ENCODE results near the gene EPM2A.

Gene EPM2A

DNA sequence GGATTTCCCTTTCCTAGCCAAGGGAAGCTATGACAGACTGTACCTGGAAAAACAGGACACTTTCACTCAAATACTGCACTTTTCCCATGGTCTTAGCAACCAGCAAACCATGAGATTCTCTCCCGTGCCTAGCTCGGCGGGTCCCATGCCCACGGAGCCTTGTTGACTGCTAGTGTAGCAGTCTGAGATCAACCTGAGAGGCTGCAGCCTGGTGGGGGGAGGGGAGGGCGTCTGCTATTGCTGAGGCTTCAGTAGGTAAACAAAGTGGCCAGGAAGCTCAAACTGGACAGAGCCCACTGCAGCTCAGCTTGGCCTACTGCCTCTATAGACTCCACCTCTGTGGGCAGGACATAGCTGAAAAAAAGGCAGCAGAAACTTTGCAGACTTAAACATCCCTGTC, 61.8 kb downstream of the EPM2A start:
- DNase-seq (ENCODE audit: low spot score): no peak

DNA sequence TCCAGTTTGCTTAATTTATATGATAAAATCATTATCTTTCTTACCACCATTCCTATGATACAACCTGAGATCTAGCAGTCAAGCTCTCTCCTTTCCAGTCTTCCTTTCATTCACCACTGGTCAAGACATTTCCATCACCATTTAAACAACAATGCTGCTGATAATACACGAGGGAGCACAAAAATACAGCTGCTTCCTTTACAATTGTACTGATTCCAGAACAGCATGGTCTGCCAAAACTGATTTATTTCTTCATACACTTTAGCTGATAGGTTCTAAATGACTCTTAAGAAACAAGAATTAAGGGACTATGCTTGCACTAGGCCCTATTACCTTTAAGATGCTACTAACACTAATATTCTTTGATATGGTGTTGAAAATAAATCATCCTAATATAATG, 65.0 kb downstream of the EPM2A start:
- DNase-seq (ENCODE audit: low spot score): no peak

DNA sequence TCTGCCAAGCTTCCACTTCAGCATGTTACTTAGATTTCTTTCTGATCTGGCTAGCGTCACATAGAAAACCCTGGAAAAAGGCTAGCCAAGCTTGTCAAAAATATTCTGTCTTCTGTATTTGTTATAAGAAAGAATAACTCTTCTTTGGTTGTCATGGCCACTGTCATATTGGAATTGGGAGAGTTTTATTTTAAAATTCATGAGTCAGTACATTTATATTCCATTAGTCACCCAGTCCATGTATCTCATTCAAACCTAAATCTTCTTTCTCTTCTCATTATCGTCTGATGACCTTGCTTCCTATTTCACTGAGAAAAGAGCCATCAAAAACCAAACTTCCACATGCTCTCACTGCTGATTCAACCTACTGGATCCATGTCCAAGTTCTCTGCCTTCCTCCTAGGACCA, 65.7 kb downstream of the EPM2A start:
- DNase-seq (ENCODE audit: low spot score): no peak

DNA sequence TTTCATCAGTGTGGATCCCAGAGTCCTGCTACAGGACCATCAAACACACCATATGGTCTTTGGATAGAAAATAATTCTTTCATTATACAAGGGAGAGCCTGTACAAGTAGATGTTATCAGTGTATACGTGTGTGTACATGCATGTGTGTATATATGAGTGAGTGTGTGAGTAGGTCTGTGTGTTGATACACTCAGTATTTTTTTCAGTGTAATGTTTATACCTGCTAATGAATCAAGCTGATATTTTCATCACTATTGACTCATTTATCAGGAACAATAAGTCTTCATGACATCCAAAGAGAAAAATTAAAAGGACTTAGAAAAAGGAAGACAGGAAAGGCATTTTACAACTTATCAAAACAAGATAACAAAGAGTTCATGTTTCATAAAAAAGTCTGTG, 66.5 kb downstream of the EPM2A start:
- no peak for DNase-seq (ENCODE audit: low spot score)

DNA sequence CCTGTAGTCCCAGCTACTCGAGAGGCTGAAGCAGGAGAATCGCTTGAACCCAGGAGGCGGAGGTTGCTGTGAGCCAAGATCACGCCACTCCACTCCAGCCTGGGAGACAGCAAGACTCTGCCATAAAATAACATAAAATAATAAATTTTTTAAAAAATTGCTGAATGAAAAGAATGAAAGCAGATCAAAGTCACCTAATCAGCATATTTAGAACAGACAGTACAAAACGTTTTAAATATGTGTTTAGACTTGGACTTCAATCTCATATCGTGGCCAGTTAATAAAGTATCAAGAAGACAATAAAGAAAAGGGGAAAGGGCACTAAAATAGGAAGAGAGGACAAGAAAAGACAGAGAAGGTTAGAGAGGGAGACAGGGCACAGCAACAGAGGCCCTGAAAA, 74.6 kb downstream of the EPM2A start:
- no peak for DNase-seq (ENCODE audit: low spot score)

DNA sequence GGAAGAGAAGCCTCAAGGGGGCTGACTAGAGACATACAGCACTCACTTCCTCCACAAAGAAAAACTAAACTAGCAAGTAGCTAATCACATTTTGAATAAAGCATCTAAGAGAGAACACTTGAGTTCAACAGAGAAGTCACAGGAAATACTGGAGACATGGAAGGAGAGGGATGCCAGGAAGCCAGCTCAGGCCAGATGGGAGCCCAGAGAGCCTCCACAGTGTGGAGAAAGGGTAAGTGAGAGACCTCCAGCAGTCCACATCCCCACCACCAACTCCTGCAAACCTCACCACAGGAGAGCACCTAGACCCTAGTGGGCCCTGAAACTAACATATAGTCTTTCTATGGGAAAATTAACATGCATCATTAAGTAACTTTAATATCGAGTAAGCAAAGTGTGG, 79.2 kb downstream of the EPM2A start:
- DNase-seq (ENCODE audit: low spot score): no peak

DNA sequence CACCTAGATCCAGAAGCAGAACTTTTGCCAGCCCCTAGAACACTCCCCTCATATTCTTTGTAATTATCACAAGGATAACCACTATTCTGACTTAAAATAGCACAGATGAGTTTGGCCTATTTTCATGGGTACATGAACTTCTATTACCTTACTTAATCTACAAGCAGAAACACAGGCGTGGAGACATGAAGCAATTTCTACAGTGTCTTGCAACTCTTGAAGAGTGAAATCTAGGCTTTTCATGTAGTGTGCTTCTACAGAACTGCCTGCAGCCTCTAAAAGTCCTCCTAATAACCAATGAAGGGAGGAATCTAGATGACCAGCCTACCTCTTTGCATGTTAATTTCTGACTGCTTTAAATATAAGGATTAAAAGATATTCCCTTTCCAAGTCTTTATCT, 82.7 kb downstream of the EPM2A start:
- DNase-seq (ENCODE audit: low spot score): no peak

DNA sequence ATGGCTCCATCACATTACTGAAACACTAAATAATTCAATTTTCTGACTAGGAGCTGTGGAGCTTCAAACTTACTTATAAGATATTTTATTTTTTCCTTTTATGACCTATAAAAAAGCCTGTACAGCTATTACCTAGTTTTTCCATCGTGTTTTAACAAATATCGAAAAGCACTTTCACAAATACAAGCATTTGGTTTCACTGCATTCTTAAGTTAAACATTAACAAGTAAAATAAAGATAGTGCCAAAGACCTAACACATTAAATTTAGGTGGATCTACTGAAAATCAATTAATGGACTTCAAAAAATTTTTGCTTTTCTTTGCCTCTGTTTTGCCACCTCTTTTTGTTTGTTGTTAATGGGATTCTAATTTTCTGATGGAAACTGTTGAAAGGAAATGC, 83.3 kb downstream of the EPM2A start:
- DNase-seq (ENCODE audit: low spot score): no peak

DNA sequence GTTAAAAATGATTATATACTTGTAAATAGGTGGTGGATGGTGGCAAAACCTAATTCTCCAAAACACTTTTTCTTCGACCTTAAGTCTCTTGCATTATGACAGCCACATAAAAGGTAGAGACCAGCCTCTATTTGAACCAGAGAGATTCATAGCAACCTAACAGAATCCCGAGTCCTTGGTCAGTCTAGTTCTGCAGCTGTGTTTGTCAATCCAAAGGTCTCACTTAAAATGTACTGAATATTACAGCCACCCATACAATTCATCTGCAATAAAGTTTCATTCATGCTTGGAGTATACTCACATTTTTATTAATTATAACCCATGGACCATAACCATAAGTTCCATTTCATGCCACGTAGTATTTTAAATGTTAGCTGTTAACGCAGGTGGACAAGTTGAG, 87.2 kb downstream of the EPM2A start:
- no peak for DNase-seq (ENCODE audit: low spot score)

DNA sequence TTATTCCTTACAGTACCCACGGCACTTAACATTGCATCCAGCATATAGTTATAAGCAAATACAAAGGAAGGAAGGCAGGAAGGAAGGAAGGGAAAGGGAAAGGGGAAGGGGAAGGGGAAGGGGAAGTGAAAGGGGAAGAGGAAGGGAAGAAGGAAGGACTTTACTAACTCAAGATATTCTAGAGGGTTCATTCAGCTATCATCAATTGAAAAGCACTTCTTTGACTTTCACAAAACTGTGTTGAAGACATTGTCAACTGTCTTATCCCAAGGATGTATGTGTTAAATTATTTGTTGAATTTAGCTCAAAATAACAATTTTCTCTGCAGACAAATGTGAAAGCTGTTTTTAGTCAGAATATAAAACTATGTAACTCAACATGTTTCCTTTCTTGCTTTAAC, 87.7 kb downstream of the EPM2A start:
- DNase-seq (ENCODE audit: low spot score): no peak

DNA sequence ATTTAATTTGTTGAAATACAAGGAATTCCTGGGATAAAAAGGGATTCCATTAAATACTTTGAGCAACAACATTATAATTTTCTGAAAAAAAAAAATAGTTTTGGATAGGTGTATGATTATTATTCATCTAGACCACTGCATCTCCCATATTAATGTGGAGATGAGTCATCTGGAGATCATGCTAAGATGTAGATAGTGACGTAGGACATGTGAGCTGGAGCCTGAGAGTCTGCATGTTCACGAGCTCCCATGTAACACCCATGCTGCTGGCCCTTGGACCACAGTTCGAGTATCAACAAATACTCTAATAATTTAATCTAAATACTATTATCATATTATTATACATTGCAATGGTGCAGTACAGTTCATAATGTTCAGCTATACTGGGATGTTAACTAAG, 91.6 kb downstream of the EPM2A start:
- DNase-seq (ENCODE audit: low spot score): no peak

DNA sequence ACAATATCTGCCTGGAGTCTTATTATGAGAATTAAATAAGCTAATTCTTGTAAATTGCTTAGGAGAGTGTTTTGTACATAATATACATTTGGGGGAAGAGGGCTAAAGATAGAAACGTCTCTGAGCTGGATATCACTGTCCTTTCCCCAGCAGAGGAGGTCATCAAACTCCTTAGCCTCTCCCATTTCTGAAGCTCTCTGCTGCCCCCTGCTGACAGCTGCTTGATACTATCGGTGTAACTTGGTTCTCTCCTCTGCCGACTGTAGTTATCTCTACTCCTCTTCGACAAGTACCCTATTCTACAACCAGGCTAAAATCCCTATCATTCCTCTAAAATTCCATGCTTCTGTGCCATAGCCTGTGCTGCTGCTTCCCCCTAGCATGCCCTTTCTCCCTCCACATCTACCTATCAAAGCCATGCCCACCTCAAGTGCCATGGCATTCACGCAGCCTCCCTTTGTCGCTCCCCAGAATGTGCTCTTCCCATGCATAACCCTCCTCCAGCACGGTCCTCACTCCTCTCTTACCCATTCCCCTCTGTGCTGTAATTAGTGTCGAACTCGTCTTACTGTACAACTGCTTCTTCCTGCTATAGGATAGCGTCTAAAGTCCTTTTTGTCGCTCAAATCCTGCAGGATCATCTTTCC, 101.2 kb downstream of the EPM2A start:
- DNase-seq (ENCODE audit: low spot score): peak; percentile 75

DNA sequence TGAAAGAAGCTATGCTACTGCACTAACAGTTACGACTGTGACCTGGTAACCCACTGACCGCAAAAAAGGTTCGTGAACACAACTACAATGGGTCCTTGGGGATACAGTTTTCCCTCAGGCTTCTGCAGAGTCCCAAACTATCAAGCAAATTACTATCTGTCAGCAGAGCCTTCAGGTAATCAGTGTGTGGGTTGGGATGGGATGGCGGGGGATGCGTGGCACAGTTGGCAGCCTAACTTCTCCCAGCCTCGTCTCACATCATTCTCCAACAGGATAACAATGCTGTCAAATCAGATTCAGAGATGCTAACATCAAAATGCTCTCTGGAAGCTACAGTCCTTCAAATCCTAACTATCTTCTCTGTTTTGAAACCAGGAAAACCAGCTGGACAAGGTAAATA, 102.3 kb downstream of the EPM2A start:
- DNase-seq (ENCODE audit: low spot score): no peak

DNA sequence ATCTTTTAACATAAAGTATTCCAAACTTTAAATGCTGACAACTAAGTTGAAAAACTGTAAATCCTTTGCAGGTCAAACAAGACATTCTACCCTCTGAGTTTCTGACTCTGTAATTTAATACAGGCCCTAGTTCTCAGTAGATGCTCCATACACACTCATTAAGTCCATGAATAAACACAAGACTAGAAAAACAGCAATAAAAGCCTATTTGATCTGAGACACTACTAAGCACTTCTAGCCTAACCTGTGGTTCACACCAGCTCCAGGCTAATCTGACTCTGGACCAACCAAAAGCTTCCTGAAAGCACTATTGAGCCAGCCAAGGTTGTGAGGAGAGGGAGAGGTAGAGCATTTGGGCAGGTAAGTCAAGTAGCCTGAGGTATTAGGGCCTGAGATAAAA, 103.9 kb downstream of the EPM2A start:
- no peak for DNase-seq (ENCODE audit: low spot score)

DNA sequence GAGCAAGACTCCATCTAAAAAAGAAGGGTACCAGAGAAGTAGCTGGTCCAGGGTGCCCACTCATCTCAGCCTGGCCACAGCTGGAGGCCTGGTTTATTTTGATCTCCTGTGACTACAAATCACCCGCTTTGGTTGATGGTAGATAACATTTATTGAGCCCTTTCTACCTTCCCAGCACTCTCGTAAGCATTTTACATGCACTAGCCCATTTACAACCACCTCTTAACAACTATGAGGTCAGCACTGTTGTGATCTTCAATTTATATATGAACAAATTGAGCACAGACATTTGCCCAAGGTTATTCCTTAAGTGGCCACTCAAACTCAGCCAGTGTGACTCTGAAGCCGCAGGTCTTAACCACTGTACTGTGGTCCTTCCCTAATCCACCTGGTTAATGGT, 104.7 kb downstream of the EPM2A start:
- no peak for DNase-seq (ENCODE audit: low spot score)

DNA sequence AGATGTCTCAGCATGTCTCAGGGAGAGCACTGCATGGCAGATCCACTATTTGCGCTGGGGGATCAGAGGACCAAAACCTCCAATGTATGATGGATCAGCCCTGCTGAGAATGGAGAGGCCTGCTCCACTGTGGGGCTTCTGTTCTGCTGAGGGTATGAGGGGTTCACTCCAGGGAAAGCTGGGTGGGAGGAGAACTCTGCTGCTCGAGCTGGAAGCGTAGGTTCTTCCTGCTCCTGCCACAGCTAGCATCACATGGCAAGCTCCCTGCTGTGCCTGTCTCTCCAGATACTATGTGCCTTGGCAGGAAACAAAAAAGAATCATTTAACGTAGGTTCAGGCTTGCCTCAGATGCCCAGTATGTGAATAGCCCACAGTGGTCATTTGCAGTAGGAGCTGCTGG, 105.8 kb downstream of the EPM2A start:
- DNase-seq (ENCODE audit: low spot score): no peak

DNA sequence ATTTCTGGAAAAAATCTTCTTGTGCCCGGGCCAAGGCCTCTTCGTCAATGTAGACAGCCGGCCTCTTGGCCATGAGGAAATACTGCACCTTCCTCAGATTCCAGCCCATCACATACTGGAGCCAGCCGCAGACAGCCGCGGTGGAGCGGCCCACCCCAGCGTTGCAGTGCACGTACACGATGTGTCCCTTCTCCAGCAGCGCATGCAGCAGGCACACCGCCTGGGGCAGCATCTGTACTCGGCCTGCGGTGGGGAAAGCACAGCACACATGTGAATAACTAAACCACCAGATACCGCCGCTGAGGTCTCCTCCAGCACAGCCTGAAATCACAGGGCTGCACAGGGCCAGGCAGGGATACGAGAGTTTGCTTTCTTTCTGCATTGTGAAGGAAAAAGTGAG, 107.9 kb downstream of the EPM2A start:
- DNase-seq (ENCODE audit: low spot score): no peak

DNA sequence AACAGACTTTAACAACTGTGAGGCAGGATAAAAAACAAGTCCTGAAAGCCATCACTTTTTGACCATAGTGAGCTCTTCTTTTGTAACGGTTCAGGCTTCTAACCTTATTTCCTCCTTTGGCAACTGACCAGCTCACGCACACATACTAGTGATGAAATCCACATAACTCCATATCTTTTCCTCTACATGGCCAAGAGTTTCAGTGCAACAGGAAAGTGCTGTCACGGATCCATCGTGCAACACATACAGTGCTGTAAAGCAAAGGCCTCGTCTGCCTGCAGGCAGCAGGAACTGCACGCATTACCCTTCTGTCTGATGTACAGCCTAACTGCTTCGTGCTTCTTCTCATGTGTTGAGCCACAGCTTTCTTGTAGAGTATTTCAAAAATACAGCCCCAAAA, 108.5 kb downstream of the EPM2A start:
- no peak for DNase-seq (ENCODE audit: low spot score)

DNA sequence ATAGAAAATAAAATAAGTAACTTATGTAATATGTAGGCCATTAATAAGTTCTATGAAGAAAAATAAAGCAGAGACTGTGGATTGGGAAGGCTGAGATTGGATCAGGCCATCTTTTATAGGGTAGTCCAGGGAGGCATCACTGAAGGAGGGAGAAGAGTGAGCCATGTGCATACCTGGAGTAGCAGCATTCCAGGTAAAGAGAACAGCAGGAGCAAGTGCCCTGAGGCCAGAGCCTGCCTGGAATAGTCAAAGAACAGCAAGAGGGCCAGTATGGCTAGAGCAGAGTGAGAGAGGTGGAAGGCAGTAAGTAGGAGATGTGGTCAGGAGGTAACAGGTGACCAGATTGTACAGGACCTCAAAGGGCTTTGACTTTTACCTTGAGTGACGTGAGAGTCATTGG, 112.1 kb downstream of the EPM2A start:
- no peak for DNase-seq (ENCODE audit: low spot score)

DNA sequence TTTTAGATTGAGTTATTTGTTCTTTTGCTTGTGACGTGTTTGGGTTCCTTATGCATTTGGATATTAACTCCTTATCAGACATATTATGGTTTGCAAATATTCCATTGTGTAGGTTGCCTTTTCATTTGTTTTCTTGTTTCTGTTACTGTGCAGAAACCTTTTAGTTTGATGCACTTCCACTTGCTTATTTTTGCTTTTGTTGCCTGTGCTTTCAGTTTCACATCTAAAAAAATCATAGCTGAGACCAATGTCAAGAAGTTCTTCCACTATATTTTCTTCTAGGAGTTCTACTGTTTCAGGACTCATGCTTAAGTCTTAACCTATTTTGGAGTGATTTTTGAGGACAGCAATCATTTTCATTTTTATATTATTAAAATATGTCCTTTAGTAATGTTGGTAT, 113.5 kb downstream of the EPM2A start:
- DNase-seq (ENCODE audit: low spot score): no peak

DNA sequence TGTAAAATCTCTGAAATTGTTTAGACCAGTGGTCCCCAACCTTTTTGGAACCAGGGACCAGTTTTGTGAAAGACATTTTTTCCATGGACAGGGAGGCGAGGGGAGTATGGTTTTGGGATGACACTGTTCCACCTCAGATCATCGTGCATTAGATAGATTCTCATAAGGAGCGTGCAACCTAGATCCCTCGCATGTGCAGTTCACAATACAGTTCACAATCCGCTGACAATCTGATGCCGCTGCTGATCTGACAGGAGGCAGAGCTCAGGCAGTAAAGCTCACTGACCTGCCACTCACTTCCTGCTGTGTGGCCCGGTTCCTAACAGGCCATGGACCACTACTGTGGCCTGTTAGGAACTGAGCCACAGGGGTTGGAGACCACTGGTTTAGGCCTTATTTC, 115.2 kb downstream of the EPM2A start:
- DNase-seq (ENCODE audit: low spot score): no peak

DNA sequence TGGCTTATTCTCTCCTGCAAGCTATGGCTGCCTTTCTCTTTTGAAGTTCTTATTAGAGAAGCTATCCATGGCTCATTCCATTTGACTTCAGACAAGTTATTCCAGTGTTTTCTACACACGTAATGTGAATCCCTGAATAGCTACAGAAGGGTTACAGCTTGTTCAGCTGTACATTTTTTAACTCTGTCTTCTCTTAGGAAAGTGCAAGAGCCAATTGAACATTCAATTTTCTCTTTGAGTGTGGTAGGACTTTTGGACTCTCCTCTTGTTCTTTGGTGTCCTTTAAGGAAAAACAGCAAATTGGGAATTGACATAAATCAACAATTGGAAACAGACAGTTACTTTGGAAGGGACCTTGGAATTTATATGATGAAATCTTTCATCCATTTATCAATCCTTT, 125.8 kb downstream of the EPM2A start:
- DNase-seq (ENCODE audit: low spot score): no peak

DNA sequence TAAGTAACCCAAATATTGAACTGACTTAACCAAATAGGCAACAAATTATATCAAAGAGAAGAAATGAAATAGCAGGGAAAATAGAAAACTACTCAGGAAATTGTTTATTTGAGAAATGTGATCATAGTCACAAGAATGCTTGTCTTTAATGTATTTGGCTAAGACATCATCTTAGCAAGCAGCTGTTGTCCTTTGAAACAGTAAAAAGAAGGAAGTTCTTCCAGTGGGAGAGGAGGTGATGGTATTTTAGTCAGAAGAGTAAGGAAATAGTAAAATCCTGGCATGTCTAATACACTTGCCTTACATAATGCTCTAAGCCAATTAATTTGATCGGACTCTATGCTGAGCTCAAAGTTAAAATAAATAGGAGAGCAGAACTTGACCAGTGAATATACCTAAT, 126.5 kb downstream of the EPM2A start:
- no peak for DNase-seq (ENCODE audit: low spot score)

DNA sequence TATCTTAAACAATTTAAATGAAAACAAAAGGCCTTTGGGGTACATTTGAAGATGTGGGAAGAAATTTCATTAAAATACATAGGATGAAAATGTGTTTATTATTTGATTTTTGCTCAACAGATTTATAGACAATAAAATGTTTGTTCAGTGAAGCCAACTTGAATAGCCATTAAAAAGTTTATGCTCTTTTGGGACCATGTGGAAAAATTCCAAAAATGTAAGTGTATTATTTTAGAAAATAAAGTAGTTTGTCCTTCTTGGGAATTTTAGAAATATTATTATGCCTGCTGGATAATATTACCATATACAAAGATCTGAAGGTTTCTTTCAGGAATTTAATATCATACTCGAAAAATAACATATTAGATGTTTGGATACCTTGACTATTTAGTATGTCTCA, 131.3 kb downstream of the EPM2A start:
- no peak for DNase-seq (ENCODE audit: low spot score)

DNA sequence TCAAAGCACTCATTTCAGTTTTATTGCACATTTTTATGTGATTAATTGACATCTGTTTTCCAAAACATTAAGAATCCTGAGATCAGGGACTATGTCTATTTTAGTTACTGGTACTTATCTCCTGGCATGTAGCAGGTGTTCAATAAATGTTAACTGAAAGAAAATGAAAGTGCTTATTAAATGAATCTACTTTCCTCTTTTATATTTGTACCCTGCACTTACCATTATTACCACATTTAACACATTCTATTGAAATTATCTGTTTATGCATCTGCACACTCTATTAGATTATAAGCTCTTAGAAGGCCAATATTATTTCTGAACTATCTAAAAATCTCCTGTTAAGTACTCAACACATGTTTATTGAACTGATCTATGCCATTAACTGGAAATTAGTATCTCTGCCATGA, 131.9 kb downstream of the EPM2A start:
- DNase-seq (ENCODE audit: low spot score): no peak
